ENCODE data around the gene MRPS26.
"Not testable (repeated sequence)": the region's sequence is repeated elsewhere in the genome, so short reads cannot be mapped to it uniquely, and the experiment has no call there.

The MRPS26 gene

GRCh38 chr20:3045816-3046676, at the start of gene MRPS26:
Gene MRPS26 (plus strand): TSS chr20:3046052. CDS start chr20:3046069, 17 bp downstream.
- peak; percentile 75 to 79 for DNase-seq

DNA sequence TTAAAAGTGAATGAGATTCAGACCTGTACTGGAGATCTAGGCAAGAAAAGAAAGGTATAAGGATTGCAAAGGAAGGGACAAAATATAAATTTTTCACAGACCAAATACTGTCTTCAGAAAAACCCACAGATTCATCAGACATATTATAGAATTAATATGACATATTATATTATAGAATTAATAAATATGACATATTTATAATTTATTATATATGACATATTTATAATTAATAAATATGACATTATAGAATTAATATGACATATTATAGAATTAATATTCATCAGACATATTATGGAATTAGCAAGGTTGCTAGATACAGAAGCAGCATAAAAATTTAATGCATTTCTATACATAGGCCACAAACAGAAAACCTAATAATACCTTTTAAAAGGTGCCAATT, 47.1 kb upstream of the MRPS26 start:
- DNase-seq: no peak

GRCh38 chr20:3000852-3001523, 44.9 kb upstream of the MRPS26 start:
- peak; percentile 14 to 19 for DNase-seq

DNA sequence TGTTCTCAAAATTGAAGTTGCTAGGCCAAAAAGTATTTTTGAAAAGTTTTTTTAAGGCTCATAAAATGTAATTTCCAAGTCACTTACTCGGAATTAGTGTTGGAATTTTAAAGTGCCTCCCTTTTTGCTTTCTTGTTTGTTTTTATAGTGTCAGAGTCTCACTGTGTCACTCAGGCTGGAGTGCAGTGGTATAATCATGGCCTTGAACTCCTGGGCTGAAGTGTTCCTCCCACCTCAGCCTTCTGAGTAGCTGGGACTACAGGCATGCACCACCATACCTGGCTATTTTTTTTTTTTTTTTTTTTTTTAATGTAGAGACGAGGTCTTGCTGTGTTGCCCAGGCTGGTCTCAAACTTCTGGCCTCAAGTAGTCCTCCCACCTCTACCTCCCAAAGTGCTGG, 42.4 kb upstream of the MRPS26 start:
- DNase-seq: no peak

GRCh38 chr20:3010985-3011723, 34.7 kb upstream of the MRPS26 start:
- peak in 1 of 2 experiments; percentile 17 for DNase-seq

- no peak for DNase-seq
These were observed 34.1 kb upstream of the MRPS26 start for GRCh38 chr20:3011752-3012151.

DNA sequence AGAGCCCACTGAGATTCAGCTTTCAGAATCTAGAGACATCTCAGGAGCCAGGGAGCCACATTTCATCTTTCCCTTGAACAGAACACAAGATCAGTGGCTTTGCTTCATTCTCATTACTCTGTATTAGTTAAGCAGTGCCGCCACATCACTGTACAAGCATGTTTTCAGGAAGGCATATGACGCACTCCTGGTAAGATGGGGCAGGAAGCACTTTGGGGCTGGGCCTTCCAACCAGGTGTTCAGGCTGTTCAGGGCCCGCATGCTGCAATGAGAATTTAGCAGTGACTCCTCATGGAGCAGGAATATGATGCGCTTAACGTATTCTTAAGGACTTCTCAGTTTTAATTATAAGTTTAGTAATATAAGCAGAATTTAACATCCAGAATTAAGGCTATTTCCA, 32.1 kb upstream of the MRPS26 start:
- no peak for DNase-seq

GRCh38 chr20:3014179-3014578, 31.7 kb upstream of the MRPS26 start:
- no peak for DNase-seq

GRCh38 chr20:3014662-3015061, 31.2 kb upstream of the MRPS26 start:
- no peak for DNase-seq

- not testable (repeated sequence) for DNase-seq
These were observed 30.6 kb upstream of the MRPS26 start for GRCh38 chr20:3015302-3015701.

GRCh38 chr20:3021327-3021726, 24.5 kb upstream of the MRPS26 start:
- DNase-seq: no peak

GRCh38 chr20:3021777-3022176, 24.1 kb upstream of the MRPS26 start:
- DNase-seq: no peak

GRCh38 chr20:3022559-3023490, 23.0 kb upstream of the MRPS26 start:
- not testable (repeated sequence) for DNase-seq

- no peak for DNase-seq
These were observed 17.9 kb upstream of the MRPS26 start for GRCh38 chr20:3027987-3028386.

DNA sequence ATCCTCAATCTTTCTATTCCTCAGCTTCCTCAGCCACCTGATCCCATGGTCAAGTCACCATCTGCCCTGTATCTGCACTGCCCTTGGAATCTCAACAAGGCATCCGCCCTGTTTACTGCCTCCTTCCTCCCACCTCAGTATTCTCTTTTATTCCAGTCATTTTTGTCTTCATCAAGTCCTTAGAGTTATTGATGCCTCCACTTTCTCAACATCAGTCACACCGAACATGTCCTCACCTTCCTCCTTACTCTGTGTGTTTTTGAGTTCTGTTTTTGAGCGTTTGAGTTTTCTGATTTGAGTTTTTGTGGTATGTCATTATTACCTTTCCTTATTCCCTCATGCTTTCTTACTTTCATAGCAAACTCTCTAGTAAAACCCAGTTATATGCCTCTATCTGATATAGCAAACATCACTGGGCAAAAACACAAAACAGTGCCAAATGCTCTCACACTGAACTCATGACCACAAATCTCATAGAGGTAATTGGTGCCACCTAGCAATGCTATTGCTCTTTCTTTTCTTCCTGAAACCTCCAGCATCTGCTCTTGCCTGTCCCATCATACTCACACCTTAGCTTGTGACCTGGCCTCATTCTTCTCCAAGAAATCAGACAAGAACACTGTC, 14.2 kb upstream of the MRPS26 start:
- DNase-seq: no peak

GRCh38 chr20:3032624-3033023, 13.2 kb upstream of the MRPS26 start:
- DNase-seq: no peak

- DNase-seq: no peak
These were observed 8.2 kb upstream of the MRPS26 start for GRCh38 chr20:3037654-3038053.

DNA sequence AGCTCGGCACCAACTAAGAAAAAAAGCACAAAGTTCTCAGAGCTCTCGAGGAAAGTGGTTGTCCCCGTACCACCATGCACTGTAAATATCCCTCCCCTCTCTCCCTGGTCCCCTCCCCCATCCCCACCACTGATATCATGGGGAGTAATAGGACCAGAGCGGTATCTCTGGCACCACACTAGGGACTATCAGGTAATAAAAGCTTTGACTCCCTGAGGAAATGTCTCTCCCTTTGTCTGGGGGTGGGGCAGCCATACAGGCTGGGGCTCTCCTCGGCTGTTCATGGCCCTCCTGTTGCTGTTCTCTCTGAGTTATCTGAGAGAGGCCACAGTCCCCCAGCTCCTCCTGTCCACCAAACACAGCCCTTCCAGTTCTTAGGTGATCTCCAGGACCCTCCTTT, 7.4 kb upstream of the MRPS26 start:
- DNase-seq: no peak

- no peak for DNase-seq
These were observed 6.4 kb upstream of the MRPS26 start for GRCh38 chr20:3039426-3039825.

DNA sequence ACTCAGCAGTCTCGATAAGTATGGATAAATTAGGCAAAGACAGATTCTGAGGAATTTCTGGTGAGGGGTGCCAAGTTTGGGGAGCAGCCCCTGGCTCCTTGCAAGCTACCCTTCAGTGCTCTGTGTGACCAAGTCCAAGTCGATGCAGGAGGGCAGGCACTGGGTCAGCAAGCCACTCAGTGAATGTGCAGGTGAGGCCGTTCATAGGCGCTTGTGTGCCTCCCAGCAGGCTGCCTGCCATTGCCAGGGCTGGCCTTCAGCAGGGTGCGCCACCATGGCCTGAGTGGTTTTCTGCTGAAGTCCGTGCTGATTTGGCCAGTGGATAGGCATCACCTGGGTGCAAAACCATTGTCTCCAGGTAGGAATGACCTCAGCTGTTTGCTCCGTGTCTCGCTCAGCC, 5.8 kb upstream of the MRPS26 start:
- DNase-seq: no peak

DNA sequence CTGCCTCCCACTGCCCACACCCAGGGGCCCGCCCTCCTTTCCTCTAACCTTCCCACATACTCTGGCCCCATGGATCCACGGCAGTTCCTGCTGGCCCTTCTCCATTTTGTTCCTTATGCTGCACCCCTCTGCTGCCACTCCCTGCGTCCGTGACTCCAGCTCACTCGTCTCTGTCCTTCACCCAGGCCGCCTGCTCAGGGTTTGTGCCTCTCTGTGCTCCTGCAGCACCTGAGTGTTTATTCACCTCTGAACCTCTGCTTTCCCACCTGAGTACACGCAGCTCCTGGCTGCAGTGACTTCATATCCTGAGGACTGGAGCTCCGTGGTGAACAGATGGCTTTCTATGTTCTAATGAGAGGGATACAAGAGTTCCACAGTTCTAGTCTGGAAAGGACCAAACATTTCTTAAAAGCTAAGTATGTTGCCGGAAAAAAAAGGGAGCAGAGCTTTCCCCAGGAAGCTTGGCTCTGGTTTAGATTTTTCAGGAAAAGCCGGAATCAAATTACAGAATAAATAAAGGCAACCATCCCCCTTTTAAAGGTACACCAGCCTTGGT, 3.9 kb upstream of the MRPS26 start:
- DNase-seq: no peak

- DNase-seq: no peak
These were observed 3.2 kb upstream of the MRPS26 start for GRCh38 chr20:3042625-3043024.
